ENCODE results near the gene HPD.

DNA sequence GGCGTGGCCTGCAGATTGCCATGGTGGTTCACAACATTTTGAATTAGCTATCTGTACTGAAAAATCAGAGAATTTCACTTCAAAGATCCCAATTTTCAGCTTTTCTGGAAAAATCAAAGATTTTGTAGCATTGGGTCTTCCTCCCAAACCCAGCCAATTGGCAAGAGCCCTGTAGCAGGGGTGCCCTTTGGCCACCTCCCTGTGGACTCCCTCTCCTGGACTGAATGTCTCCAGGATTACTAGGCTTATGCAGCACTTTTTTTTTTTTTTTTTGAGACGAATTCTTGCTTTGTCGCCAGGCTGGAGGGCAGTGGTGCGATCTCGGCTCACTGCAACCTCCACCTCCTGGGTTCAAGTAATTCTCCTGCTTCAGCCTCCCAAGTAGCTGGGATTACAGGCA is 39.6 kb upstream of the HPD start:
- TF ChIP-seq CTCF (IDR thresholded peaks at IDR 0.05 in 8 of 11, conservative IDR thresholded peaks at IDR 0.05 in 3 of 11), result no peak
- no peak for TF ChIP-seq POLR2A (IDR thresholded peaks at IDR 0.05)
- TF ChIP-seq POLR2AphosphoS5 (IDR thresholded peaks at IDR 0.05), result no peak
